Gastrocnemius medialis (tissue), 4 donors: ENCODE measurements around the gene SPTBN5.

ENCODE experiments used
- CTCF ChIP-seq, 5 experiments: fragments of 450-650 bp in 3 of 5; fragments of 200-600 bp in 2 of 5; sonication (generic) in 2 of 5; IDR thresholded peaks in 4 of 5; conservative IDR thresholded peaks in 1 of 5; 1 replicate in 4 of 5; 2 replicates in 1 of 5; pipeline ENCODE4 v1.5.1; 2016 to 2019; ENCODE audit warnings: antibody characterized with exemption in 5 of 5, mild to moderate bottlenecking in 3 of 5, moderate library complexity in 3 of 5
- POLR2A ChIP-seq, 2 donors: fragments of 450-650 bp; IDR thresholded peaks; one replicate each; pipeline ENCODE4 v1.6.1; 2017; ENCODE audit warnings: antibody characterized with exemption in 2 of 2, mild to moderate bottlenecking in 2 of 2, moderate library complexity in 2 of 2

- TF ChIP-seq CTCF (IDR thresholded peaks at IDR 0.05 in 4 of 5, conservative IDR thresholded peaks at IDR 0.05 in 1 of 5) (no peak), POLR2A (IDR thresholded peaks at IDR 0.05) (no peak)
Observed at GRCh38 chr15:41829959-41830646, 63.8 kb downstream of the SPTBN5 start.
